HAP-1 (cell line): ENCODE data around the gene TMEM232.
"Not testable (repeated sequence)": the region's sequence is repeated elsewhere in the genome, so short reads cannot be mapped to it uniquely, and the experiment has no call there.

Source experiments
- DNase-seq, 2 experiments: peaks; one replicate each; pipeline ENCODE4 v3.0.0-alpha.2; 2016 to 2020; ENCODE audit warnings: low spot score in 2 of 2
- H3K27me3 ChIP-seq: fragments of 250-450 bp; sonication (Bioruptor Pico); 2 replicates; pipeline ENCODE4 v1.5.1; 2020; ENCODE audit warnings: low read depth, mild to moderate bottlenecking, moderate library complexity
- H3K36me3 ChIP-seq: fragments of 250-450 bp; sonication (Bioruptor Pico); replicated peaks from 2 replicates; pipeline ENCODE4 v1.5.1; 2020; ENCODE audit warnings: mild to moderate bottlenecking
- H3K4me1 ChIP-seq: fragments of 250-450 bp; sonication (Bioruptor Pico); 2 replicates; pipeline ENCODE4 v1.5.1; 2020; ENCODE audit warnings: mild to moderate bottlenecking
- H3K4me3 ChIP-seq: fragments of 250-450 bp; sonication (Bioruptor Pico); 2 replicates; pipeline ENCODE4 v1.5.1; 2020; ENCODE audit warnings: mild to moderate bottlenecking, moderate library complexity
- H3K9me3 ChIP-seq: fragments of 250-450 bp; sonication (Bioruptor Pico); 2 replicates; pipeline ENCODE4 v1.5.1; 2020; ENCODE audit warnings: mild to moderate bottlenecking, moderate library complexity
- in situ Hi-C: fragments of 300-500 bp; cut with MboI; formaldehyde crosslinking; loops from 3 replicates; pipeline ENCODE4 v1.14.3; 2020; ENCODE audit warnings: low sequenced_read_pairs, inconsistent platforms, mixed read lengths

TMEM232 gene

GRCh38 chr5:110736753-110737152, 10.3 kb upstream of the TMEM232 start:
- no peaks in the 10 kb centered on the region for H3K36me3 ChIP-seq
- no peaks in the 10 kb centered on the region; the same call in 1 of the 2 replicates for H3K9me3 ChIP-seq
- peaks cover 12% of the 10 kb centered on the region for H3K4me1 ChIP-seq
- peaks cover 4% of the 10 kb centered on the region; the same call in 1 of the 2 replicates for H3K27me3 ChIP-seq
- in situ Hi-C loops = no loop called here
- no peak for DNase-seq
- no peak overlapping the region for H3K4me3 ChIP-seq

GRCh38 chr5:110735556-110735955, 9.1 kb upstream of the TMEM232 start:
- peaks cover 12% of the 10 kb centered on the region for H3K4me1 ChIP-seq
- H3K4me3 ChIP-seq = no peak overlapping the region
- H3K36me3 ChIP-seq = no peaks in the 10 kb centered on the region
- no peaks in the 10 kb centered on the region; the same call in 1 of the 2 replicates for H3K9me3 ChIP-seq
- no peak for DNase-seq
- in situ Hi-C loops = no loop called here
- peaks cover 4% of the 10 kb centered on the region; the same call in 1 of the 2 replicates for H3K27me3 ChIP-seq

- H3K36me3 ChIP-seq = no peaks in the 10 kb centered on the region
- peaks cover 4% of the 10 kb centered on the region; the same call in 1 of the 2 replicates for H3K27me3 ChIP-seq
- no peaks in the 10 kb centered on the region; the same call in 1 of the 2 replicates for H3K9me3 ChIP-seq
- in situ Hi-C loops = no loop called here
- H3K4me3 ChIP-seq = no peak overlapping the region
- peaks cover 4% of the 10 kb centered on the region; the same call in 1 of the 2 replicates for H3K4me1 ChIP-seq
- DNase-seq = no peak
Observed at GRCh38 chr5:110734101-110734500, 7.6 kb upstream of the TMEM232 start.

- H3K4me1 ChIP-seq, H3K36me3 ChIP-seq, H3K4me3 ChIP-seq, H3K9me3 ChIP-seq, in situ Hi-C loops, H3K27me3 ChIP-seq, DNase-seq: not testable (repeated sequence)
Observed at GRCh38 chr5:110731499-110731898, 5.0 kb upstream of the TMEM232 start.

GRCh38 chr5:110727025-110727314, 499 bp upstream of the TMEM232 start:
- H3K9me3 ChIP-seq = no peaks in the 10 kb centered on the region; the same call in 1 of the 2 replicates
- in situ Hi-C loops = no loop called here
- no peaks in the 10 kb centered on the region for H3K36me3 ChIP-seq
- H3K27me3 ChIP-seq = no peaks in the 10 kb centered on the region
- no peak for DNase-seq
- H3K4me3 ChIP-seq = no peak overlapping the region
- no peaks in the 10 kb centered on the region for H3K4me1 ChIP-seq

- Histone ChIP-seq H3K4me1 (no peaks in the 10 kb centered on the region), H3K9me3 (no peaks in the 10 kb centered on the region), H3K27me3 (no peaks in the 10 kb centered on the region; the same call in 1 of the 2 replicates), H3K36me3 (no peaks in the 10 kb centered on the region), H3K4me3 (no peak overlapping the region)
- DNase-seq = no peak
- in situ Hi-C loops = no loop called here
Observed at GRCh38 chr5:110718311-110718710, 8.2 kb downstream of the TMEM232 start.

- in situ Hi-C loops = no loop called here
- Histone ChIP-seq H3K4me3 (no peak overlapping the region), H3K36me3 (no peaks in the 10 kb centered on the region), H3K27me3 (no peaks in the 10 kb centered on the region; the same call in 1 of the 2 replicates), H3K4me1 (no peaks in the 10 kb centered on the region), H3K9me3 (no peaks in the 10 kb centered on the region)
- DNase-seq = no peak
Observed at GRCh38 chr5:110716247-110717245, 9.9 kb downstream of the TMEM232 start.

- Histone ChIP-seq H3K4me1 (no peaks in the 10 kb centered on the region), H3K27me3 (no peaks in the 10 kb centered on the region), H3K4me3 (no peak overlapping the region), H3K9me3 (no peaks in the 10 kb centered on the region), H3K36me3 (no peaks in the 10 kb centered on the region)
- no peak for DNase-seq
- in situ Hi-C loops = no loop called here
Observed at GRCh38 chr5:110707260-110707844, 19.1 kb downstream of the TMEM232 start.

- Histone ChIP-seq H3K4me1 (no peaks in the 10 kb centered on the region), H3K9me3 (no peaks in the 10 kb centered on the region), H3K27me3 (no peaks in the 10 kb centered on the region), H3K4me3 (no peak overlapping the region), H3K36me3 (no peaks in the 10 kb centered on the region)
- in situ Hi-C loops = no loop called here
- DNase-seq = no peak
Observed at GRCh38 chr5:110705349-110705748, 21.1 kb downstream of the TMEM232 start.

GRCh38 chr5:110703481-110703880, 23.0 kb downstream of the TMEM232 start:
- H3K4me1 ChIP-seq = no peaks in the 10 kb centered on the region
- in situ Hi-C loops = no loop called here
- H3K4me3 ChIP-seq = no peak overlapping the region
- no peaks in the 10 kb centered on the region for H3K36me3 ChIP-seq
- H3K27me3 ChIP-seq = no peaks in the 10 kb centered on the region
- H3K9me3 ChIP-seq = no peaks in the 10 kb centered on the region
- DNase-seq = no peak

GRCh38 chr5:110702704-110703103, 23.8 kb downstream of the TMEM232 start:
- Histone ChIP-seq H3K36me3 (no peaks in the 10 kb centered on the region), H3K4me1 (no peaks in the 10 kb centered on the region), H3K9me3 (no peaks in the 10 kb centered on the region), H3K27me3 (no peaks in the 10 kb centered on the region), H3K4me3 (no peak overlapping the region)
- no peak for DNase-seq
- in situ Hi-C loops = no loop called here

GRCh38 chr5:110702300-110702699, 24.2 kb downstream of the TMEM232 start:
- Histone ChIP-seq H3K4me1 (no peaks in the 10 kb centered on the region), H3K27me3 (no peaks in the 10 kb centered on the region), H3K4me3 (no peak overlapping the region), H3K9me3 (no peaks in the 10 kb centered on the region), H3K36me3 (no peaks in the 10 kb centered on the region)
- no peak for DNase-seq
- in situ Hi-C loops = no loop called here

- H3K4me1 ChIP-seq, H3K27me3 ChIP-seq, DNase-seq, H3K4me3 ChIP-seq, H3K9me3 ChIP-seq, in situ Hi-C loops, H3K36me3 ChIP-seq: not testable (repeated sequence)
Observed at GRCh38 chr5:110692669-110693068, 33.8 kb downstream of the TMEM232 start.

GRCh38 chr5:110690587-110690986, 35.9 kb downstream of the TMEM232 start:
- H3K9me3 ChIP-seq, H3K4me3 ChIP-seq, DNase-seq, in situ Hi-C loops, H3K4me1 ChIP-seq, H3K36me3 ChIP-seq, H3K27me3 ChIP-seq: not testable (repeated sequence)
